CD4-positive, alpha-beta T cell treated with Interleukin-4 for 1 hour (primary cell): ENCODE results near the gene DGKE.

Experiments
- DNase-seq, 2 donors: peaks; one replicate each; pipeline ENCODE4 v3.0.0-alpha.2; 2020 to 2022

DGKE gene

DNA sequence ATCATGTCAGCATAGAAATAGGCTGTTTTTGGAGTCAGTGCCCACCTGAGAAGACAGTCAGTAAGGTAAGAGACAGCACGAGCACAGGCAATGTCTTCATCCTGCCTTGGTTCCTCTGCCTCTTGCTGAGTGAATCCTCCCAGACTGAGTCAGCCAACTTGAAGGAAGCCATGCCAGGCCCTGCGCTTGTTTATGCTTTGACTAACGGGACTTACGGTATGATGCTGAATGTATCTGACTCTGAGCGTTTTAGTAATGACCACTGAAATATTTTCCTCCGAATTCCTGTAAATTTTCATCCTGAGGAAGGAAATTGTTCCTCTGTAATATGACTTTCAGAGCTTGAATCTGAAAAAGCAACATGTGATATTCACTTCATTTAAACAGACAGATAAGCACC, 18.2 kb upstream of the DGKE start:
- DNase-seq = no peak

DNA sequence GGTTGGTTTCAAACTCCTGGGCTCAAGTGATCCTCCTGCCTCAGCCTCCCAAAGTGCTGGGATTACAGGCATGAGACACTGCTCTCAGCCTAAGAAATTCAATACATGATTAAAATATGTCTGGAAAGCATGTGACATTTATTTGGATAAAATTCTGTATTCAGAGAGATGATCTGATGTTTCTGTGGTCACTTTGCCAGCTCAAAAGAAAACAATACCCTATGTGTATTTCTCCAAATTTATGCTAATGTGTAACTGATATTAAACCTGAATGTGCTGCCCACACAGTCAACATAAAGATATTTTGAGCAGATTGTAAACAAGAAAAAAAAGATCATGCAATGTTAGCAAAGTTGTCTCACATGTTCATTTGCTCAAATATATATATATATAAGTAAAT, 16.9 kb upstream of the DGKE start:
- DNase-seq = no peak

DNA sequence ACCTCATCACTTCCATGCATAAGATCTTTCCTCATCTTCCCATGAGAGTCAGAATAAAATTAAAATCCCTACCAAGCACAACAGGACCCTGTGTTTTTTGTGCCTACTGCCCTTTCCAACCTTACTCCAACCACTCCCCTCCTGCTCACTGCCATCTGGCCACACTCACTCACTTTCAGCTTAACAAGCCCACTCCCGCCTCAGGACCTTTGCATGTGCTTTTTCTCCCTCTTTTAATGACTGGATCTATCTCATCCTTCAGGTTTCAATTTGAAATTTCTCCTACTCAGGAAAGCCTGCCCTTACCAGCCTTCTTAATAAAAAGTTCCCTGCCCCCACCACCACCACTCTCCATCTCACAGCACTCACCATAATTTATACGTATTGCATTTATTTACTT, 14.9 kb upstream of the DGKE start:
- no peak for DNase-seq

DNA sequence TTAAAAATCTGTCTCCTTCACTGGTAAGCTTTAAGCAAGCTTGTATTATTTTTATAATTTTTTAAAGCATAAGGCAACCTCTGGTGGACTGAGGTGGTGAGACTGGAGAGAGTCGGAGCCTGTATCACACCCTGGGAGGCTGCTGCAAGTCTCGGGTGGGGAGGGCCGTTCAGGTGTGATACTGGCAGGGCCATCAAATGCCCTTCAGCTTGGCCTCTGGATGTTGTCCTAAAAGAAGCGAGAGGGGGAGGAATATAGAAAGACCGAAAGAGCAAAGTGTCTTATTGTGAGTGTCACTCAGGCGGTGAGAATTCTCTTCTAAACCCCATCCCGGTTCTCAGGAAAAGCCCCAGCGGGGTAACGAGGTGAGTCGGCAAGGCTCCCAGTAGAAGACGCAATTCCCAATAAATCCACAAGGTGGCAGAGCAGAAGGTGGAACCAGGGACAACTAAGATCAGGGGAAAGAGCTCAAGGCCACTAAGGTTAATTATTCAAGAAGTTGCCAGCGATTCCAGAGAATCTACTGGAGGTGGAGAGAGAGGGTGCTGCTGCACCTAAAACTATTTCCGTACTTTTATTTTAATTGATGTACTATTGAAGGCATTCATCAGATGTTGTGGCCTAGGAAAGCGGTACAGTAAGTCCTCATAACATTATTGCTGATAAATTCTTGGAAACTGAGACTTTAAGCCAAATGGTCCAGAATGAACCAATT, 14.4 kb upstream of the DGKE start:
- DNase-seq = peak; percentile 75 to 83

DNA sequence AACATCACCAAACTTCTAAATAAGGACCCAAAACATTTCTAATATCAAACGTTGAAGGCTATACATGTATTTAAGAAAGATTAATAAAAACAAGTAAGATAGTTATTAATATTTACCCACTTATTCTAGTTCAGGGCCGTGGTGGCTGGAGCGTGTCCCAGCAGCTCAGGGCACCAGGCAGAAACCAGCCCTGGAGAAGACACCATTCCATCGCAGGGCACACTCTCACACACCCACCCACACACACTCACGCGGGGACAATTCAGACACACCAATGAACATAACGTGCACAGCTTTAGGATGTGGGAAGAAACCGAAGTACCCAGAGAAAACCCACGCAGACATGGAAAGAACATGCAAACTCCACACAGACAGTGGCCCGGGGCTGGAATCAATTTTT, 13.7 kb upstream of the DGKE start:
- no peak for DNase-seq

DNA sequence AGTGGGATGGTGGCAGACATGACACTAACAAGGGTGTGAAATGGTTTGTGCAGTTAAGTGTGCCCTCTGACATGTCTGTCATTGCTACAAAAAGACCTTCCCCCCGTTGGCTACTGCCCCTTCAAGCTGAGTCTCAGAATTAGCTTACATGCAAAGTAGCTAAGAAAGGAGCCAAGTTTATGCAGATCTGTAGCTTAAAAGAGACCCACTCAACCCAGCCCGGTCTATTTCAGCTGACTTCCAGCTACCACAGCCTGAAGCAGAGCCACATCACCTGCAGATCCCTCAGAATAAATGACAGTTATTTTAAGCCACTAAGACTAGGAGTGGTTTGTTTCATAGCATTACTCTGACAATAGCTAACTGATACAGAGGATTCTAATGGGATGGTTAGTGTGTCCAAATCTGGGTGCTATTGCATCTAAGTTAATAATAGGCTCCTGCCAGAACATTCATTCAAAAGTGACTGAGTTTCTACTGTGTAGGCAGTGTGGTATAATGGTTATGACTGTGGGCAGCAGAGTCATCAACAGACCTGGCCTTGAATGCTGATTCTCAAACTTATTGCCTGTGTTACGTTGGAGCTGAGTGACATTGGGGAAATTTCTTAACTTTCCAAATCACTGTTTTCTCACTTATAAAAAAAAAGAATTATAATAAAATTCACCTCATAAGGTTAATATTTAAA, 12.0 kb upstream of the DGKE start:
- no peak for DNase-seq

DNA sequence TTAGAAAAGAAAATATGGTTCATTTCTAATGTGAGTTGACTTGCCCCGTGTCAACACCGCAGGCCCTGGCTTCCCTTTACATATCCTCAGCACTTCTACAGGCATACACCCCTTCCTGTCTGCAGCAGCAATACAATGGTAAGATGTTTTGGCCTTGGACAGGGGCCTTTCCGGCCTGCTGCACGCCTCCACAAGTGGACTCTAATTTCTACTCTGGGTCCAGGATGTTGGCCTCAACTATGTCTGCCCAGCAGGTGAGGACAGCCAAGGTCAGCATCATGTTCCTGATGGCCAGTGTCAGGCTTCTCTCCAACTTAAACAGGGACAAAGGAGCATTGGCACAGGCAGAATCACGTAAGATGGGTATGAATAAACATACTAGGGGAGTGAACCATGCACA, 11.2 kb upstream of the DGKE start:
- no peak for DNase-seq

DNA sequence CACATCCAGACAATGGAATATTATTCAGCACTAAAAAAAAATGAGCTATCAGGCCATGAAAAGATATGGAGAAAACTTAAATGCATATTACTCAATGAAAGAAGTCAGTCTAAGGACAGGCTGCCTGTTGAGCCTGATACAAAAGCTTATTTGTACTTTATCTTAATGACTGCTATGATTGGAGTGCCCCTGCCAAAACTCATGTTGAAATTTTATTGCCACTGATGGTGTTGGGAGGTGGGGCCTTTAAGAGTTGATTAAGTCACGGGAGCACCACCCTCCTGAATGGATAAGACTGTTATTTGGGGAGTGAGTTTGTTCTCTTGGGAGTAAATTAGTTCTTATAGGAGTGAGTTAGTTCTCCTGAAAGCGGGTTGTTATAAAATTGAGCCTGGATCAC, 10.1 kb upstream of the DGKE start:
- no peak for DNase-seq

DNA sequence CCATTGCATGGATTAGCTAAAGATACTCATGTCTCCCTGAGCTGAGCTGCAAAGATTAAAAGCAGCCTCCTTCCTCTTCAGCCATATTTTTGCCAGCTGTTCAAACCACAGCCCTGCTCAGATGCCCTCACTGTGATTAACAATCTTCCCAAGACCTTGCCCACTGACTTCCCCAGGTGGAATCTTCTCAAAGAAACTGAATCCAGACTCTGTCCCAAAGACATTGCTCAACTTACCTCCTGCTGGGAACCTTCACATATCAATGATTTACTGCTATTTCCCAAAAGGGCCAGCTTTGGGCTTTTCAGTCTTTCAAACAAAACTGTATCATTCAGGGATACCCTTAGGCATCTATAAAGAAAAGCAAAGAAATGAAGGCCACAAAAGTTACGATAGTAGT, 9.4 kb upstream of the DGKE start:
- DNase-seq = no peak

DNA sequence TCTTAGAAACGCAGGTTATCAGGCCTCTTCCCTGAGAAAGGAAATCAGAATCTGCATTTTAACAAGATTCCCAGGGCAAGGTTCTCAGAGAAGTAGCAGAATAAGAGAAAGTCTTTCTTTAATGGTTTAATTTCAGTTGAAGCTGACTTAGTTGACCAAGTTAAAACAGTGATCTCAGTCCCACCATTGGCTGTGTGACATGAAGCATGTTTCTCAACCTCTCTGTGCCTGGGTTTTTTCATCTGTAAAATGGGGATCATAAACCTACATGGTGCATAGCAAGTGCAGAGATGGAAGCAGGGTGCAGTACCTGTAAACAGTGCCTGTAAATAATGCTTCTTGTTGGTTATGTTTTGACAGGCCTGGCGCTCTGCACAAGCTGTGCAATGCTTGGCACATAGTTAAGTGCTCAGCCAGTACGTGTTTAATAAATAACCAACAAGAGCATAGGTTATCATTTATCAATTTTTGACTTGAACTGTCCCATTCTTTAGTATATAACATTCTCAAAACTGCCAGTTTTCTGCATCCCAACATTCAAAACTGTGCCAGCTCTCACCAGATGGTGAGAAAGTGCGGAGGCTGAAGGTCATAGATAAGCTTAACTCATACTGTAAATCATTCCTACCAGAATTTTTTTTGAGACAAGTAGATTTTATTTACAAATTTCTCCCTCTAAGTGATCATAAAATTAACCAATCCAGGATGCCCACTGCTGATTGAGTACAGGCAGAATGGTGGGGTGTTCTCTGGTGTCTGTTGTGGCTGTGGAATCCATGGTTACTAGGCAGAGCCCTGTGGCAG, 7.1 kb upstream of the DGKE start:
- no peak for DNase-seq

DNA sequence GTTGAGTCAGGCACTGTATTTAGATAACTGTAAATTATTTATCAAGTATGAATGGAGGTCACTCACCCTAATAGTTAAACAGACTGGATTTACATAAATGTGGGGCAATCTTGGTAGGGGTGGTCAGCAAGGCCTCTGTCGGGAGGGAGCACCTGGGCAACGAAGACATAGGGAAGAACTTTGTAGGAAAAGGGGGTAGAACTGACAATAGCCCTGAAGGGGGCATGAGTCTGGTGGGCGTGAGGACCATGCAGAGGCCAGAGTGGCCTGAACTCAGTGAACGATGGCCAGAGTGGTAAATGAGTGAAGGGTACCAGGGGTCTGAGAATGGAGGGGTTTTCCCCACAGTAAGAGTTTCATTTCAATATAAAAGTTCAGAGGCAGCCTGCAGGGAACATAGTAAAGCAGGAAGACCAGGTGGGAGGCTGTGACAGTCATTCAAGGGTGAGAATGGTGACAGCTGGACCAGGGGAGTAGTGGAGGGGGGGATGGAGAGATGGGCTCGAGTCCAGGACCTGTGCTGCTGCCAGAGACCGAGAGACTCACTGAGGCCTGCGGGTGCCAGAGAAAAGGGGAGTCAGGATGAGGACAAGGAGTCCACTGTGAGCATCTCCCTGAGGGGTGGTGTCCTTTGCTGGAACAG, 3.1 kb upstream of the DGKE start:
- no peak for DNase-seq

DNA sequence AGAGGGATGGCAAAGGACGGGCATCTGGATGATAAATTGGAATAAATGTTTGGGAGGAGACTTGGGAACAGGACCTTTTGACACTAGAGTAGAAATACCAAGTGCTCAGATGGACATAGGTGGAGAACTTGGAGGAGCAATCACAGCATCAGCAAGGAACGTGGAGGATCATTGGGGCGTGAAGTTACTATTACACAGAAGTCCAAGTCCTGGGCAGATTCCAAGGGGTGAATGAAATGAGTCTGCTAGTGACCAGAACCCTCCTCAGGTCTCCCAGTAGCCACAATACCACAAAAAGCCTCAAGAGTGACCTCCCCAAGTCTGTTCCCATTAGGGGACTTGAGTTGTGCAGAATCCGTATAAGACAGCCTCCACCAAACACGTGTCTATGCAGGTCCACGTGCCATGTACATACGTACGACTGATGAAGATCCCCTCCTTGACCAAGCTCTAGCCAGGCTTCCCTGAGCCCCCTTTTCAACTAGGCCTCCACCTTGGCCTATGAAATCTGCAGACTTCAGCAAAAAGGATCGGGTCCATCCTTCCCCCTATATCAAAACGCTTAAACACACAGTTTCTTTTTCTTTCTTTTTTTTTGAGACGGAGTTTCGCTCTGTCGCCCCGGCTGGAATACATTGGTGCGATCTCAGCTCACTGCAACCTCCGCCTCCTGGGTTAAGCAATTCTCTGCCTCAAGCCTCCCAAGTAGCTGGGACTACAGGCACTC, 2.4 kb upstream of the DGKE start:
- DNase-seq = no peak

DNA sequence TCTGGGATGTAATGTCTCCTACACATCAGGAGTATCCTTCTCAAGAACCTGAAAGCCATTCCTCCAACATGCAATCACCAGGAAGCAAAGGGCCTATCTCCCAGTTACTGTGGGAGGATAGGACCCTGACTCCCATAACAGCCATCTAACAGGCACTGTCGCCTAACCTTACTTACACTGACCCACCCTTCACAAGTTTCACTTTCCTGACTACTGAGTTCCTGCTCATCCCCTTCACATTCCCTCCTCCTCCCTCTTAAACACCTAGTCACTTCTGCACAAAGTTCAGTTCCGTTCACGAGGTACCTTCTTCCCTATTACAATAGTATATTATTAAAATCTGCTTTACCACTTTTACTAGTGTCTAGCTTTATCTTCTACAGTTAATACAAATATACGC, 1.5 kb upstream of the DGKE start:
- DNase-seq = peak in 1 of 2 donors; percentile 7

DNA sequence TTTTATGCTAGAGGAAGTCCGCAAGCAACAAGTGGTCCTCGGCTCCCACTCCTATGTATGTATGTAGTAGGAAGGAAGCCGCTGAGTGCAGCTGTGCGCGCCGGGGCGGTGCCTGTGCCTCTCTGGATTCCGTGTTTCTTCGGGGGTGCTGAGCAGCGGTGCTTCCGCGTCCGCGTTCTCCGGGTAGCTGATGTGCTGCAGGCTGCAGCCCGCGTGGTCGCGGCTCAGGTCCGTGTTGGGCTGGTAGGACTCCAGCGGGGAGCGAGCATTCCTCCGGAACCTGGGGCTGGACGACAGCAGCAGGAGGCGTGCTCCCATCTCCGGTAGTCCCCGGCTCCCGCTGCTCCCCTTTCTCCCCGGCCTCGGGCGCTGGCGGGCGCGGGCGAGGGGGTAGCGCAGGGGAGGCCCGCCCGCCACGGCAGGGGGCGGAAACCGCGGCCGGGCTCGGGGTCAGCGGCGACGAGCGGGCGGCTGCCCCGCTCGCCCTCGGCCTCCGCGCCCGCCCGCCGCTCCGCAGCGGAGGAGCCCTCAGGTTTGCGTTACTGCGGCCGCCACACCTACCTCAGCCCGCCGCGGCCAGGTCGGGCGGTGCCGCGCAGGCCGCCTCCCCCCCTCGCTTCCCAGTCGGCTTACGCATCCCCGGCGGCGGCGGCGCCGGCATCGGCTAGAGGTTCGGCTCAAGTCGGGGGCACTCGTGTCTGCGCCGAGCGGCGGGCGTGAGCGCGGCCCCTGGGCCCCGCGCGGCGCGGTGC, 718 bp upstream of the DGKE start:
- DNase-seq = peak; percentile 57 to 69

DNA sequence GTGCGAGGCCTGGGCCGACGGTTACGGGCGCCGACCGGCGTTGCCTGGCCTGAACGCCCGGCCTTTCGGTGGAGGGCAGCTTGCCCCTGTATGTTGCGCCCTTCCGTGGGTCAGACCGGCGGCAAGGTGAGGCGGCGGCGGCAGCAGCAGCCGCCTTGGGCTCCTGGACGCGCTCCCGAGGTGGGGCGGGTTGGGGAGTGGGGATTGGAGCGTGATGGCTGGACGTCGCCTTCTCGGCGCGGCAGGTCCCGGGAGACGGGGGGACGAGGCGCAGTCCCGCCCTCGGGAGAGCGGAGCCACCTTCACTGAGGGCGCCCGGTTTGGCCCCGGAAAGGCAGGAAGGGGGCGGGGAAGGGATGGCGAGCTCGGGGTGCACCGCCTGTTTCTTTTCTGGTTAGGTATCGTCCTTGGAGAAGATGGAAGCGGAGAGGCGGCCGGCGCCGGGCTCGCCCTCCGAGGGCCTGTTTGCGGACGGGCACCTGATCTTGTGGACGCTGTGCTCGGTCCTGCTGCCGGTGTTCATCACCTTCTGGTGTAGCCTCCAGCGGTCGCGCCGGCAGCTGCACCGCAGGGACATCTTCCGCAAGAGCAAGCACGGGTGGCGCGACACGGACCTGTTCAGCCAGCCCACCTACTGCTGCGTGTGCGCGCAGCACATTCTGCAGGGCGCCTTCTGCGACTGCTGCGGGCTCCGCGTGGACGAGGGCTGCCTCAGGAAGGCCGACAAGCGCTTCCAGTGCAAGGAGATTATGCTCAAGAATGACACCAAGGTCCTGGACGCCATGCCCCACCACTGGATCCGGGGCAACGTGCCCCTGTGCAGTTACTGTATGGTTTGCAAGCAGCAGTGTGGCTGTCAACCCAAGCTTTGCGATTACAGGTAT, 671 bp downstream of the DGKE start:
- DNase-seq = peak; percentile 69 to 76

DNA sequence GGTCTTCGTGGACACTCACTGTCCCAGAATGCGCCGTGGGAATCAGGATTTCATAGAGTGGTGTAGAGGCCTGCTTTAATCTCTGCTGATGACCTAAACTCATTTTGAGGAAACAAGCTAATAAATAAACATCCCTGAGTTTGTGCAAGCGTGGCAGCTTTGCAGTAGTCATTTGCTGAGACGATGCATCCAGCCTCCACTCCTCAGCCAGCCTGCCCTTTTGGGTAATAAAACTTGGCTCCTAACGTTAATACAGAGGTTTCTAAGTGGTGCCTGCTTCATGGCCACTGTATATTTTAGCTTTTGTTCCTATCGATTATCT, 1.3 kb downstream of the DGKE start:
- DNase-seq = no peak

DNA sequence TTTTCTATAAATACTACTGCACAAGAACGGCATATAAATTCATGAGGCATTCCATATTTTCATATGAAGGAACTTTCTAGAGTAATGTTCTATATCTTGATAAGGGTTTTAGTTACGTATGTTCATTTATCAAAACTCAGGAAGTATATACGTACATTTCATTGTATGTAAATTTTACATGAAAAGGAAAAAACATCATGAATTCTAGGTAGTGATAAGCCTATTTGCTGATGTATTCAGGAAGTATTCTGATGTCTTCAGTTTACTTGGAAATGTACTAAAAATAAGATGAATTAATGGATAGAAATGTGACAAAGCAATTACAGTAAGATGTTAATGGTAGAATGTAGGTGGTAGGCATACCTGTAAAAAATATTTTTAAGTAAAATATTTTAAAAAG, 4.7 kb downstream of the DGKE start:
- peak in 1 of 2 donors; percentile 5 for DNase-seq

DNA sequence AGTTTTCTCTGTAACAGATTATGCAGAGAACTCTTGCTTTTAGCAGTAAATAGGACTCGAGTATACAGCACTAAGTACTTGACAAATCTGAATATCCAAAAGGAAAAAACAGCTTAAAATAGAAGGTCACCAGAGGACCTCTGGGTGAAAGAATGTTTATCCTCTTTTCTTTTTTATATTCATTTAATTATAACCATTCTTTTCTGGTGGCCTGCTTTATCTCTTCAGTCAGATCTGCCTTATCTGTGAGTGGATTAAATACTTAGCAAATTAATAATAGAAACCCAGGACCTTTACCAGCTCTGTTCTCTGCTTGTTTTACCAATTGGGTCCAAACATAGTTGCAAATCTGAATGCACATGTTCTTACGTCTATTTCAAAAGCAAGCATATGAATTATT, 8.6 kb downstream of the DGKE start:
- DNase-seq = no peak

DNA sequence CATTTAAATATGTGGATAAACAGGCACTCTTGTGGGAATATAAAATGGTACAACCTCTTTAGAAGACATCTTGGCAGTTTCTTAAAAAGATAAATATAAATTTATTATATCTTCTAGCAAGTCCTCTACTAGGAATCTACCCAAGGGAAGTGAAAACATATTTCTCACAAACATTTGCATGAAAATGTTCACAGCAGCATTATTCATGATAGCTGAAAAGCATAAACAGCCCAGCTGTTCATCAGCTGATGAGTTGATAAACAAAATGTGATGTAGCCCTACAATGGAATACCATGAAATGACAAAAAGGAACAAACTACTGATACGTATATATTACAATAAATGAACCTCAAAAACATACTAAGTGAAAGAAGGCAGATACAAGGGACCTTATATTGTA, 12.0 kb downstream of the DGKE start:
- DNase-seq = no peak

DNA sequence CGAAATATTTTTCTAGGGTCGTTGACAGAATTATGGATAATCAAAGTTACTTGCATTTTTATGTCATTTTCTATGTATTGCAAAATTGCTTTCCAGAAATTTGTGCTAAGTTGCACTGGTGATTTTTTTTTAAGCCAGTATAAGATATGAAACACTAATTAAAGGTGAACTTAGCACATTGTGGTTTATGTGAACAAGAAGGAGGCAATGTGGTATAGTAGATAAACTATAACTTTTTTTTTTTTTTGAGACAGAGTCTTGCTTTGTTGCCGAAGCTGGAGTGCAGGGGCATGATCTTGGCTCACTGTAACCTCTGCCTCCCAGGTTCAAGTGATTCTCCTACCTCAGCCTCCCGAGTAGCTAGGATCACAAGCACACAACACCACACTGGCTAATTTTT, 13.2 kb downstream of the DGKE start:
- DNase-seq = no peak

DNA sequence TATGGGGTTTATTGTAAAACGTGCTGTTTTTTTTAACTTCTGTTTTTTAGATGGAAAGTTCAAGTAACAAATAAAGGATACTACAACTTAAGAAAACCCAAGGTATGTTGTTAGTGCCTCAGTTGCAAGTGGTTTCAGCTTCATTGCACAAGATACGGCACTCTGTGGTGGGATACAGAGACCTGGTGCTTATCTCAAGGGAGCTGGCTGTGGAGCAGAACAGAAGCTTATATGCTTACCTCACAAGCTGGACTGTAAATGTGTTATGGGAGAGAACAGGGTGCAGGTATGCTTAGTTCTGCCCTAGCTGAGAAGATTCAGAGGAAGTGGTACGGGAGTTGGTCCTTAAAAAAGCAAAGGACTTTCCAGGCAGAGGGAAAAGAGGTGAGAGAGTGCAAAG, 15.2 kb downstream of the DGKE start:
- no peak for DNase-seq
